ENCODE data around the gene KCNQ4. TPM values are rescaled to one million over a fixed set of nuclear protein-coding genes. Genes with fewer than 3 reads are reported as not detected.

The KCNQ4 gene
- total and polyA plus RNA-seq, 2 of the 8 experiments (the other 6 are each of a cell fraction or from before 2014, with no cell fraction given) = 2.2 to 3.9 TPM

GRCh38 chr1:40784141-40784770 is 669 bp downstream of the KCNQ4 start:
- no peak overlapping the region for H2BK120ac ChIP-seq (replicated peaks; ENCODE audit: low read depth, low read length)
- ChIA-PET CTCF (ENCODE audit: partially characterized antibody) (interaction anchor here (1.4 to 24.5 kb wide), 3 partner anchors 8 to 66 kb away, joined by 3 to 325 read pairs (median 4); no protein-coding TSS in a partner anchor), POLR2A (ENCODE audit: partially characterized antibody) (interaction anchor here (0.5 to 1.2 kb wide), 4 partner anchors 10 to 649 kb away, joined by 3 to 4 read pairs (median 3); partner anchors contain the start of gene CITED4)
- H2AK5ac ChIP-seq (ENCODE audit: low read depth, low read length) = no peak overlapping the region
- peak overlapping the region; percentile 38 for H4K91ac ChIP-seq (replicated peaks; ENCODE audit: insufficient read length, low read length)
- H4K5ac ChIP-seq (ENCODE audit: insufficient read length, low read depth, low read length) = no peak overlapping the region
- no peaks in the 10 kb centered on the region for H3K9me3 ChIP-seq (ENCODE audit: insufficient read depth in 2 of 2, low read depth in 1 of 2, low read length in 1 of 2)
- H2BK15ac ChIP-seq (ENCODE audit: low read length) = no peak overlapping the region
- H3K56ac ChIP-seq (replicated peaks; ENCODE audit: insufficient read length, low read depth, low read length) = no peak overlapping the region
- no peak for FAIRE-seq
- no peak overlapping the region for H3K23ac ChIP-seq (ENCODE audit: insufficient read length)
- H3K36me3 ChIP-seq (ENCODE audit: control insufficient read depth in 2 of 4, insufficient read depth in 4 of 4, low read length in 3 of 4) = no peaks in the 10 kb centered on the region
- no peak overlapping the region for H2BK5ac ChIP-seq (ENCODE audit: low read depth, low read length)
- peaks cover 0 to 20% (median 17%) of the 10 kb centered on the region in 4 experiments; a peak in 6 of 7 replicates for H3K4me1 ChIP-seq (replicated peaks in 1 of 4; ENCODE audit: control insufficient read depth in 3 of 4, insufficient read depth in 4 of 4, low read length in 3 of 4)
- H3K4ac ChIP-seq (replicated peaks; ENCODE audit: insufficient read length, low read depth, low read length) = no peak overlapping the region
- H3K4me2 ChIP-seq (ENCODE audit: insufficient read depth in 1 of 2, low read depth in 2 of 2, low read length in 2 of 2) = peak overlapping the region; percentile 81 to 97
- H3K14ac ChIP-seq (ENCODE audit: insufficient read length) = no peak overlapping the region
- DNase-seq (ENCODE audit: low read depth in 1 of 2, low spot score in 2 of 2) = peak in 1 of 2 experiments; percentile 68
- WGBS, 2 experiments (ENCODE audit: extremely low coverage in 1 of 2, insufficient coverage in 1 of 2, insufficient read length in 1 of 2, insufficient replicate concordance in 2 of 2, low coverage in 1 of 2, low lambda C conversion rate in 2 of 2, missing lambda C conversion rate in 1 of 2) = 9% methylated on average over 23 of the region's 63 CpGs; no CpG with 5 or more reads in 1 of the 2 experiments
- peak overlapping the region in 1 of 4 experiments; percentile 41; a peak in 2 of 7 replicates for H3K9ac ChIP-seq (replicated peaks in 1 of 4; ENCODE audit: extremely low read depth in 1 of 4, low read depth in 3 of 4, low read length in 3 of 4)
- H2BK12ac ChIP-seq (ENCODE audit: low read depth, low read length) = no peak overlapping the region
- H3K79me1 ChIP-seq (ENCODE audit: low read depth, low read length) = no peaks in the 10 kb centered on the region
- peak overlapping the region; percentile 32; the same call in 1 of the 2 replicates for H3K18ac ChIP-seq (ENCODE audit: extremely low read depth, low read length)
- peaks cover 0 to 35% (median 27%) of the 10 kb centered on the region in 4 experiments; a peak in 6 of 7 replicates for H3K27me3 ChIP-seq (replicated peaks in 1 of 4; ENCODE audit: control insufficient read depth in 3 of 4, extremely low read depth in 1 of 4, insufficient read depth in 3 of 4, low read length in 3 of 4)
- H3K23me2 ChIP-seq (ENCODE audit: low read depth, low read length) = peaks cover 21% of the 10 kb centered on the region; the same call in 1 of the 2 replicates
- peaks cover 2 to 7% of the 10 kb centered on the region in 2 experiments for H4K20me1 ChIP-seq (replicated peaks in 1 of 2; ENCODE audit: control insufficient read depth in 1 of 2, insufficient read depth in 2 of 2, low read length in 2 of 2)
- H3K79me2 ChIP-seq (ENCODE audit: control insufficient read depth in 1 of 2, insufficient read depth in 2 of 2, low read length in 2 of 2) = no peaks in the 10 kb centered on the region
- peak overlapping the region; percentile 29 to 58 (median 45); a peak in 7 of 8 replicates for H3K4me3 ChIP-seq (ENCODE audit: extremely low read depth in 1 of 4, insufficient read depth in 2 of 4, low read depth in 3 of 4, low read length in 4 of 4)
- H2AFZ ChIP-seq (ENCODE audit: low read length) = no peak overlapping the region
- H4K8ac ChIP-seq (ENCODE audit: extremely low read depth, insufficient read depth, low read length) = peak overlapping the region; percentile 57
- H2BK20ac ChIP-seq (ENCODE audit: low read length) = no peak overlapping the region
- H3K27ac ChIP-seq (ENCODE audit: low read depth, low read length) = no peak overlapping the region
- TF ChIP-seq SUZ12 (IDR thresholded peaks at IDR 0.05; ENCODE audit: low read length) = no peak
- no peak for TF ChIP-seq EZH2 (IDR thresholded peaks at IDR 0.05; ENCODE audit: low read depth, low read length, severe bottlenecking)
- TF ChIP-seq CREB1 (IDR thresholded peaks at IDR 0.05) = no peak
- no peak for TF ChIP-seq ZNF274 (IDR thresholded peaks at IDR 0.05; ENCODE audit: borderline replicate concordance, extremely low read depth, low read length)
- no peak for TF ChIP-seq TAF1 (IDR thresholded peaks at IDR 0.05; ENCODE audit: low read depth, low read length)
- no peak for TF ChIP-seq CHD1 (IDR thresholded peaks at IDR 0.05; ENCODE audit: low read depth, low read length)
- no peak for TF ChIP-seq CHD2 (IDR thresholded peaks at IDR 0.05; ENCODE audit: low read length)
- TF ChIP-seq BRCA1 (IDR thresholded peaks at IDR 0.05; ENCODE audit: low read depth, low read length) = no peak
- TF ChIP-seq GABPA (IDR thresholded peaks at IDR 0.05; ENCODE audit: borderline replicate concordance, insufficient read depth, low read length) = 0 out of 2 replicates have a peak, but pooled peaks have one; percentile 16
- TF ChIP-seq FOSL1 (IDR thresholded peaks at IDR 0.05; ENCODE audit: insufficient read depth, low read depth, low read length) = no peak
- TF ChIP-seq, protein P1, sequence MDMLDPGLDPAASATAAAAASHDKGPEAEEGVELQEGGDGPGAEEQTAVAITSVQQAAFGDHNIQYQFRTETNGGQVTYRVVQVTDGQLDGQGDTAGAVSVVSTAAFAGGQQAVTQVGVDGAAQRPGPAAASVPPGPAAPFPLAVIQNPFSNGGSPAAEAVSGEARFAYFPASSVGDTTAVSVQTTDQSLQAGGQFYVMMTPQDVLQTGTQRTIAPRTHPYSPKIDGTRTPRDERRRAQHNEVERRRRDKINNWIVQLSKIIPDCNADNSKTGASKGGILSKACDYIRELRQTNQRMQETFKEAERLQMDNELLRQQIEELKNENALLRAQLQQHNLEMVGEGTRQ (IDR thresholded peaks at IDR 0.05; ENCODE audit: low read length) = no peak
